Uterus (tissue), 2 donors: ENCODE data around the gene STAT4.

Source experiments
- POLR2A ChIP-seq, 2 donors: fragments of 450-650 bp; IDR thresholded peaks; one replicate each; pipeline ENCODE4 v1.6.1; 2016; ENCODE audit warnings: antibody characterized with exemption in 2 of 2, mild to moderate bottlenecking in 1 of 2, moderate library complexity in 1 of 2
- TF ChIP-seq, protein P1 (sequence below), 4 experiments: fragments of 200-600 bp in 2 of 4; fragments of 450-650 bp in 2 of 4; sonication (generic) in 2 of 4; IDR thresholded peaks; one replicate each; pipeline ENCODE4 v1.5.1; 2016 to 2019; ENCODE audit warnings: antibody characterized with exemption in 4 of 4, mild to moderate bottlenecking in 2 of 4, moderate library complexity in 1 of 4

DNA sequence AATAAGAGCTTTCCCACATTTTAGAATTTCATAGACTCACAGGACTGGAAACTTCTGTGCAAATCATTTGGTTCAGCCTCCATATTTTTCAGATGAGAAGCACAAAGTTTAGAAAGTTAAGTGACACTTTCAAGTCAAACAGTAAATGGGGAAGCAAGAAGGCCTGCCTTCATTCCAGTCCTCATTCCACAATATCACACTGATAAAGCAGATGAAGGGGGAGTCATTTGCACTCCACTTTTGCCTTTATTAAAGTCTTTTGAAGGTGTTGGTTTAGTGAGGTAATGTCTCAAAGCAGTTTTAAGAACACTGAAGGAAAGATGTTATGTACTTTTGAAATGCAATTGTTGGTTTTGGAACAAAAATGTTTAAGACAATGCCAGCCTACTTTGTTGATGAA is 32.7 kb upstream of the STAT4 start:
- TF ChIP-seq, protein P1, sequence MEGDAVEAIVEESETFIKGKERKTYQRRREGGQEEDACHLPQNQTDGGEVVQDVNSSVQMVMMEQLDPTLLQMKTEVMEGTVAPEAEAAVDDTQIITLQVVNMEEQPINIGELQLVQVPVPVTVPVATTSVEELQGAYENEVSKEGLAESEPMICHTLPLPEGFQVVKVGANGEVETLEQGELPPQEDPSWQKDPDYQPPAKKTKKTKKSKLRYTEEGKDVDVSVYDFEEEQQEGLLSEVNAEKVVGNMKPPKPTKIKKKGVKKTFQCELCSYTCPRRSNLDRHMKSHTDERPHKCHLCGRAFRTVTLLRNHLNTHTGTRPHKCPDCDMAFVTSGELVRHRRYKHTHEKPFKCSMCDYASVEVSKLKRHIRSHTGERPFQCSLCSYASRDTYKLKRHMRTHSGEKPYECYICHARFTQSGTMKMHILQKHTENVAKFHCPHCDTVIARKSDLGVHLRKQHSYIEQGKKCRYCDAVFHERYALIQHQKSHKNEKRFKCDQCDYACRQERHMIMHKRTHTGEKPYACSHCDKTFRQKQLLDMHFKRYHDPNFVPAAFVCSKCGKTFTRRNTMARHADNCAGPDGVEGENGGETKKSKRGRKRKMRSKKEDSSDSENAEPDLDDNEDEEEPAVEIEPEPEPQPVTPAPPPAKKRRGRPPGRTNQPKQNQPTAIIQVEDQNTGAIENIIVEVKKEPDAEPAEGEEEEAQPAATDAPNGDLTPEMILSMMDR (IDR thresholded peaks at IDR 0.05): no peak
- no peak for TF ChIP-seq POLR2A (IDR thresholded peaks at IDR 0.05)
